HepG2 (cell line): Measurements from ENCODE around the gene PEX11G. TPM values are rescaled to one million over a fixed set of nuclear protein-coding genes. Genes with fewer than 3 reads are reported as not detected.
A peak's percentile ranks its signal among the peaks of the same experiment; 100 is the strongest.

Source experiments
- ARID2 ChIP-seq: sonication (generic); formaldehyde crosslinking; IDR thresholded peaks from 2 replicates; pipeline ENCODE4 v1.8.1; 2022; ENCODE audit warnings: mild to moderate bottlenecking, missing genetic modification reagents, borderline replicate concordance
- DDIT3 ChIP-seq: sonication (generic); formaldehyde crosslinking; IDR thresholded peaks from 2 replicates; pipeline ENCODE4 v1.4.0; 2020; ENCODE audit warnings: mild to moderate bottlenecking, missing genetic modification reagents
- HOXA3 ChIP-seq: sonication (generic); formaldehyde crosslinking; IDR thresholded peaks from 2 replicates; pipeline ENCODE4 v1.5.0; 2020; ENCODE audit warnings: missing genetic modification reagents
- IKZF1 ChIP-seq: fragments of 450-650 bp; IDR thresholded peaks from 2 replicates; pipeline ENCODE4 v1.7.1; 2016
- KDM5A ChIP-seq: fragments of 200-600 bp; sonication (generic); IDR thresholded peaks from 2 replicates; pipeline ENCODE4 v1.7.0; 2018; ENCODE audit warnings: antibody characterized with exemption, mild to moderate bottlenecking, low read length, borderline replicate concordance
- MTF2 ChIP-seq: sonication (generic); formaldehyde crosslinking; IDR thresholded peaks from 2 replicates; pipeline ENCODE4 v1.5.0; 2020; ENCODE audit warnings: missing genetic modification reagents, borderline replicate concordance
- NFAT5 ChIP-seq: sonication (generic); formaldehyde crosslinking; IDR thresholded peaks from 2 replicates; pipeline ENCODE4 v1.4.0; 2020; ENCODE audit warnings: missing genetic modification reagents
- PHB2 ChIP-seq: fragments of 450-650 bp; IDR thresholded peaks from 2 replicates; pipeline ENCODE4 v1.6.1; 2018; ENCODE audit not compliant: partially characterized antibody
- PRPF4 ChIP-seq: fragments of 200-400 bp; formaldehyde crosslinking; IDR thresholded peaks from 2 replicates; pipeline ENCODE4 v1.6.1; 2016; ENCODE audit warnings: low read length, low read depth; ENCODE audit not compliant: poor library complexity, severe bottlenecking
- RFX5 ChIP-seq: IDR thresholded peaks from 2 replicates; pipeline ENCODE4 v1.6.1; 2011; ENCODE audit warnings: low read depth, low read length, improper control_type of control experiment
- SRSF4 ChIP-seq: fragments of 200-400 bp; formaldehyde crosslinking; IDR thresholded peaks from one replicate; pipeline ENCODE4 v1.6.1; 2018; ENCODE audit warnings: mild to moderate bottlenecking, low read depth, low read length, moderate library complexity; ENCODE audit not compliant: poor library complexity, severe bottlenecking
- ZBED4 ChIP-seq: sonication (generic); formaldehyde crosslinking; IDR thresholded peaks from 2 replicates; pipeline ENCODE4 v1.4.0; 2020; ENCODE audit warnings: missing genetic modification reagents, borderline replicate concordance
- ZBTB25 ChIP-seq: IDR thresholded peaks from 2 replicates; pipeline ENCODE4 v1.6.1; 2018; ENCODE audit warnings: missing genetic modification reagents
- ZNF143 ChIP-seq: sonication (generic); formaldehyde crosslinking; IDR thresholded peaks from 2 replicates; pipeline ENCODE4 v1.4.0; 2020; ENCODE audit warnings: missing genetic modification reagents
- ZNF180 ChIP-seq: sonication (generic); formaldehyde crosslinking; IDR thresholded peaks from 2 replicates; pipeline ENCODE4 v1.4.0; 2020; ENCODE audit warnings: low read depth, missing genetic modification reagents, borderline replicate concordance
- ZNF580 ChIP-seq: IDR thresholded peaks from 2 replicates; pipeline ENCODE4 v1.6.1; 2016; ENCODE audit warnings: low read depth, borderline replicate concordance
- ZNF629 ChIP-seq: sonication (generic); formaldehyde crosslinking; conservative IDR thresholded peaks from 2 replicates; pipeline ENCODE4 v1.5.0; 2020; ENCODE audit warnings: missing genetic modification reagents
- polyA plus RNA-seq, 8 experiments: library from polyadenylated mRNA; depleted of rRNA in 3 of 8; stranded (reverse) in 7 of 8; unstranded in 1 of 8; fragments of >200 nt; fragmentation: Illumina TruSeq in 4 of 8; extraction: Trizol in 4 of 8; gene quantifications; 2 replicates each; pipeline versions ENCODE4 v1.2.1 to v1.2.3, GENCODE V29; 2011 to 2016; ENCODE audit warnings: low read depth in 4 of 8, missing spikeins in 1 of 8, mixed read lengths in 1 of 8; ENCODE audit not compliant: insufficient read depth in 1 of 8
- total RNA-seq, 5 experiments: library from RNA; depleted of rRNA; stranded (reverse); fragments of >200 nt; fragmentation: Illumina TruSeq; extraction: Trizol; gene quantifications; 2 replicates each; pipeline ENCODE4 v1.2.3, GENCODE V29; 2016; ENCODE audit warnings: low read depth in 1 of 5

PEX11G gene
- total and polyA plus RNA-seq, 2 of the 13 experiments (the other 11 are each of a cell fraction or from before 2014, with no cell fraction given) = not detected

GRCh38 chr19:7522072-7522922 is 33.5 kb upstream of the PEX11G start, which contains the start of gene MCOLN1 (continued):
- peak; percentile 76; the same call in 1 of the 2 replicates for TF ChIP-seq ZBED4 (CRISPR knock-in tag)
- TF ChIP-seq PHB2 = no peak
- TF ChIP-seq NFAT5 (CRISPR knock-in tag) = 0 out of 2 replicates have a peak, but pooled peaks have one; percentile 24
- TF ChIP-seq ZNF580 (CRISPR knock-in tag) = peak; percentile 95; the same call in 1 of the 2 replicates
- no peak for TF ChIP-seq ZNF180 (CRISPR knock-in tag)
- TF ChIP-seq ZBTB25 = no peak; the same call in 1 of the 2 replicates
- TF ChIP-seq MTF2 = peak; percentile 52; the same call in 1 of the 2 replicates
- no peak for TF ChIP-seq RFX5
- no peak for TF ChIP-seq ARID2
- peak; percentile 91; the same call in 1 of the 2 replicates for TF ChIP-seq HOXA3 (CRISPR knock-in tag)
- TF ChIP-seq ZNF629 (CRISPR knock-in tag) = peak; percentile 46
- peak; percentile 91 for TF ChIP-seq PRPF4
- TF ChIP-seq DDIT3 = no peak
- TF ChIP-seq ZNF143 (CRISPR knock-in tag) = peak; percentile 83
- TF ChIP-seq KDM5A = peak; percentile 89; the same call in 1 of the 2 replicates
- TF ChIP-seq SRSF4 = no peak
- no peak for TF ChIP-seq IKZF1
